Measurements from ENCODE around the gene SBK3. TPM values are rescaled to one million over a fixed set of nuclear protein-coding genes. Genes with fewer than 3 reads are reported as not detected.

The SBK3 gene
- total RNA-seq, 1 donor from 2014 or later: not detected

DNA sequence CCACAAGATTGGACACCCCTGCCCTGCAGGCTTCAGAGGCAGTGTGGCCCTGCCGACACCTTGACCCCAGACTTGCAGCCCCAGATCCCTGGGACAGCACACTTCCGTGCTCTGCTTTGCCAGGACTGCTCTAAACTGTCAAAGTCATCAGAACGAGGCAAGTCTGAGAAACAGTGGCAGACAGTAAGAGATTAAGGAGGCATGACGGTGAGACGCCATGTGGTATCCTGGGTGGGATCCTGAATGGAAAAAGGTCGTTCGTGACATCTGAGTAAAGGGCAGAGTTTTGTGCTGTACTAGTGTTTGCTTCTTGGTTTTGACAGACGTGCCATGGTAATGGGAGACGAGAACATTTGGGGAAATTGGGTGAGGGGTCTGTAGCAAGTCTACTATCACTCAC lies 21.5 kb upstream of the SBK3 start:
- H3K4me3 ChIP-seq: no peak overlapping the region
- H3K9me3 ChIP-seq: no peaks in the 10 kb centered on the region
- no peaks in the 10 kb centered on the region for H3K27me3 ChIP-seq
- no peak for DNase-seq (ENCODE audit: low spot score in 2 of 2)
- TF ChIP-seq, protein P1, sequence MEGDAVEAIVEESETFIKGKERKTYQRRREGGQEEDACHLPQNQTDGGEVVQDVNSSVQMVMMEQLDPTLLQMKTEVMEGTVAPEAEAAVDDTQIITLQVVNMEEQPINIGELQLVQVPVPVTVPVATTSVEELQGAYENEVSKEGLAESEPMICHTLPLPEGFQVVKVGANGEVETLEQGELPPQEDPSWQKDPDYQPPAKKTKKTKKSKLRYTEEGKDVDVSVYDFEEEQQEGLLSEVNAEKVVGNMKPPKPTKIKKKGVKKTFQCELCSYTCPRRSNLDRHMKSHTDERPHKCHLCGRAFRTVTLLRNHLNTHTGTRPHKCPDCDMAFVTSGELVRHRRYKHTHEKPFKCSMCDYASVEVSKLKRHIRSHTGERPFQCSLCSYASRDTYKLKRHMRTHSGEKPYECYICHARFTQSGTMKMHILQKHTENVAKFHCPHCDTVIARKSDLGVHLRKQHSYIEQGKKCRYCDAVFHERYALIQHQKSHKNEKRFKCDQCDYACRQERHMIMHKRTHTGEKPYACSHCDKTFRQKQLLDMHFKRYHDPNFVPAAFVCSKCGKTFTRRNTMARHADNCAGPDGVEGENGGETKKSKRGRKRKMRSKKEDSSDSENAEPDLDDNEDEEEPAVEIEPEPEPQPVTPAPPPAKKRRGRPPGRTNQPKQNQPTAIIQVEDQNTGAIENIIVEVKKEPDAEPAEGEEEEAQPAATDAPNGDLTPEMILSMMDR (IDR thresholded peaks at IDR 0.05): no peak
- intact Hi-C loops (cut with DNase I): no loop called here
- no peaks in the 10 kb centered on the region for H3K36me3 ChIP-seq
- no peaks in the 10 kb centered on the region for H3K4me1 ChIP-seq
- H3K27ac ChIP-seq: no peak overlapping the region

DNA sequence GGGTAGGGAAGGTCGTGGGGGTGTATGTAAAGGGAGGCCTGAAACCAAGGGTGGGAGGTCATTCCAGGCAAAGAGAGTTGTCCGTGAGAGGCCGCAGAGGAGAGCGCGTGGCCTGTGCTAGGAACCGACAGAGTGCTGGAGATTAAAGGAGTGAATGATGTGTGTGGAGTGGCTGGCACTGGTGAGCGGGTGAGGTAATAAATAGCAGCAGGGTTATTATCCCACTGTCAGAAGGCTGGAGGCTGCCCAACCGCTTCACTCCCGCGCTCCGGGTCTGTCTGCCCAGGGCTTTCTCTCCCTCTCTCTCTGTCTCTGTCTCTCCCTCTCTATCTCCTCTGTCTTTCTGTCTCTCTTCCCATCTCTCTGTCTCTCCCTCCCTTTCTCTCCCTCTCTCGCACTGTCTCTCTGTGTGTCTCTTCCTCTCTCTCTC lies 17.9 kb upstream of the SBK3 start:
- TF ChIP-seq, protein P1 (IDR thresholded peaks at IDR 0.05): no peak
- Histone ChIP-seq H3K9me3 (no peaks in the 10 kb centered on the region), H3K36me3 (no peaks in the 10 kb centered on the region), H3K27ac (no peak overlapping the region), H3K4me3 (no peak overlapping the region), H3K4me1 (no peaks in the 10 kb centered on the region), H3K27me3 (no peaks in the 10 kb centered on the region)
- no peak for DNase-seq (ENCODE audit: low spot score in 2 of 2)
- intact Hi-C loops (cut with DNase I): no loop called here

DNA sequence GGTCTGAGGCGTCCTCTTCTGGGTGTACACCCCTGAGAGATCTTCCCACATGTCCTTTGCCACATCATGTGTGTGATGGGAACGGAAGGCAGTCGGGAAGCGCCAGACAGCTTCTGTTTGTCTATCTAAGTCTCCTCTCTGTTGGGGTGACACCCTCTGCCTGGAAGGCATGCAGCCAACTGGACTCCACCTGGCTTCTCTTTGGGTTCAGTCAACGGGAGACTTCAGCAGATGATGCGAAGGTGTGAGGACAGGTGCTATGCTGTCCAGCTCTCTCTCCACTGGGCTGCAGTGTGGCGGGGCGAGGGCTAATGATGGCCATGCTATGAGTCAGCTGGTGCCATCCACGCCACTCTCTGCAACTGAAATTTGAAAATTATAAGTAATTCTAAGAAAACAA lies 14.3 kb upstream of the SBK3 start:
- Histone ChIP-seq H3K27me3 (no peaks in the 10 kb centered on the region), H3K4me1 (no peaks in the 10 kb centered on the region), H3K27ac (no peak overlapping the region), H3K9me3 (no peaks in the 10 kb centered on the region), H3K36me3 (no peaks in the 10 kb centered on the region), H3K4me3 (no peak overlapping the region)
- intact Hi-C loops (cut with DNase I): no loop called here
- no peak for DNase-seq (ENCODE audit: low spot score in 2 of 2)
- TF ChIP-seq, protein P1 (IDR thresholded peaks at IDR 0.05): no peak

DNA sequence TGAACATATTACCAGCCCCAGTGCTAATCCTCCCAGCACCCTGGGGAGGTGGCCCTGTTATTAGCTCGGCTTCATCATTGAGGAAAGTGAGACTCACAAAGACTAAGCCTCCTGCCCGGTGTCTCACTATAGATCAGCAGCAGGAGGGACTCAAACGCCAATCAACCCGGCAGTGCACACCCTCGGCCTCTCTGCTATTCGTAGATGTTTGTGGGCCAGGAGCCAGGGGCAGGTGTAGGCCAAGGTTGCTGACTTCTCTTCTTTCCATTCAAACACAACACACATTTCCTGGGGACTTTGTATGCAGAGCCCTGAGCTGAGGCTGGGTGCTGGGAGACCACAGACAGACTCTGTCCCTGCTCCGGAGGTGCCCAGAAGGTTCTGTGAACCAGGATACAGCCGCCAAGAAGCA lies 9.4 kb upstream of the SBK3 start:
- H3K27ac ChIP-seq: no peak overlapping the region
- peaks cover 2 to 6% of the 10 kb centered on the region in 2 donors for H3K4me1 ChIP-seq
- intact Hi-C loops (cut with DNase I): no loop called here
- no peak for DNase-seq (ENCODE audit: low spot score in 2 of 2)
- H3K9me3 ChIP-seq: no peaks in the 10 kb centered on the region
- H3K36me3 ChIP-seq: no peaks in the 10 kb centered on the region
- no peak overlapping the region for H3K4me3 ChIP-seq
- no peaks in the 10 kb centered on the region for H3K27me3 ChIP-seq
- TF ChIP-seq, protein P1 (IDR thresholded peaks at IDR 0.05): no peak

DNA sequence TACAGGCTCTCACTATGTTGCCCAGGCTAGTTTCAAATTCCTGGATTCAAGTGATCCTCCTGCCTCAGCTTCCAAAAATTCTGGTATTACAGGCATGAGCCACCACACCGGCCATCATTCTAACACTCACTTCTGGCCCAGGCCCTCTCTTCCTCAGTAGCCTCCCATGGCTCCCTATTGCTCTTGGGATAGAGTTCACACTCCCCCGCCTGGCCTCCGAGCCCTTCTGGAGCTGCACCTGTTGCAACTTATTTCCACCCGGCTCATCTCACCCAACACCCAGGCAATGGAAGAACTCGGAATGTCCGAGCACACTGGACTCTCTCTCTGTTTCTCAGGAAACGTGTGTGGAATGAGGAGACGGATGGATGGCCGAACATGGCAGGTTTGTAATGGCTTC lies 9.0 kb upstream of the SBK3 start:
- no peaks in the 10 kb centered on the region for H3K36me3 ChIP-seq
- no peaks in the 10 kb centered on the region for H3K9me3 ChIP-seq
- intact Hi-C loops (cut with DNase I): no loop called here
- DNase-seq (ENCODE audit: low spot score in 2 of 2): no peak
- H3K4me1 ChIP-seq: peaks cover 5 to 8% of the 10 kb centered on the region in 2 donors
- H3K4me3 ChIP-seq: no peak overlapping the region
- TF ChIP-seq, protein P1 (IDR thresholded peaks at IDR 0.05): no peak
- no peaks in the 10 kb centered on the region for H3K27me3 ChIP-seq
- no peak overlapping the region for H3K27ac ChIP-seq

Measured in ascending aorta (tissue), 2 donors.